Bone marrow (tissue), 2 donors: ENCODE data around the gene PTPRN2.
"Not testable (repeated sequence)": the region's sequence is repeated elsewhere in the genome, so short reads cannot be mapped to it uniquely, and the experiment has no call there.

Experiments used
- DNase-seq, 2 donors: peaks; one replicate each; lab custom pipeline; 2025; lab: John Stamatoyannopoulos, UW

Gene PTPRN2

DNA sequence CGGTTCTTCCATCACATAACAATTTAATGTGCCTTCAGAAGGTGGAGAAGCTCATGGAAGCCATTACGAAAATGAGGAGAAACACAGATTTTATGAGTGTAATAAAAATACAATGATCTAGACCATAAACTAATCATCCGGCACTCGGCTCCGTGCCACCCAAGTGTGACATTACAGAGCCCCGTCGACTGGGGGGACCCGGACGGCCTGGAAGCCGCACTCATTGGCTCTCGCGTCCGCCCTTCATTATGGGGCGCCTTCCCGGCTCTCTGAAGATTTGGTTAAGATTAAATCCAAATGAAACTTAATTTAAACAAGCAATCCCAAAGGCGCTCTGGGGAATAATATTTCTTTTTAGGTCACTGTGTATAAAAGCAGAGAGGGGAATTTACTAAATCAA, 1008.2 kb downstream of the PTPRN2 start:
- no peak for DNase-seq

GRCh38 chr7:157577796-157578339, 1009.8 kb downstream of the PTPRN2 start:
- no peak for DNase-seq

- no peak for DNase-seq
These were observed 1010.6 kb downstream of the PTPRN2 start for GRCh38 chr7:157577061-157577460.

DNA sequence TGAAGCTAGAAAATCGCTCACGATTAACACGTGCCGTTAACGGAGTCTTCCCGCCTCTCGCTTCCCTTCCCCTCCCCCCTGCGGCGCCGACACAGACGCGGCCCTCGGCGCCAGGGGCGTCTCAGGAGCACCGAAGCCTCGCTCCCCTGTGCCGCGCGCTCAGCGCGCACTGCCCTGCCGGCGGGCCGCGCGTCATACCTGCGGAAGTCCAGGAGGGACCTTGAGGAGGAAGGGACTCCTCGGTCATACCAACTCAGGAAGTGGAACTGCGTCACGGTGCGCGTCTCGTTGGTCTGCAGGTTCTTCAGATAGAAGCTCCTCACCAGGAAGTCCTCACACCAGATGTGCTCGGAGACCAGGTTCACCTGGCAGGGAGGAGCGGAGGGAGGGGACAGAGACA, 1011.2 kb downstream of the PTPRN2 start:
- no peak for DNase-seq

GRCh38 chr7:157575777-157576176, 1011.8 kb downstream of the PTPRN2 start:
- DNase-seq, result no peak

GRCh38 chr7:157574914-157575586, 1012.6 kb downstream of the PTPRN2 start:
- no peak for DNase-seq

DNA sequence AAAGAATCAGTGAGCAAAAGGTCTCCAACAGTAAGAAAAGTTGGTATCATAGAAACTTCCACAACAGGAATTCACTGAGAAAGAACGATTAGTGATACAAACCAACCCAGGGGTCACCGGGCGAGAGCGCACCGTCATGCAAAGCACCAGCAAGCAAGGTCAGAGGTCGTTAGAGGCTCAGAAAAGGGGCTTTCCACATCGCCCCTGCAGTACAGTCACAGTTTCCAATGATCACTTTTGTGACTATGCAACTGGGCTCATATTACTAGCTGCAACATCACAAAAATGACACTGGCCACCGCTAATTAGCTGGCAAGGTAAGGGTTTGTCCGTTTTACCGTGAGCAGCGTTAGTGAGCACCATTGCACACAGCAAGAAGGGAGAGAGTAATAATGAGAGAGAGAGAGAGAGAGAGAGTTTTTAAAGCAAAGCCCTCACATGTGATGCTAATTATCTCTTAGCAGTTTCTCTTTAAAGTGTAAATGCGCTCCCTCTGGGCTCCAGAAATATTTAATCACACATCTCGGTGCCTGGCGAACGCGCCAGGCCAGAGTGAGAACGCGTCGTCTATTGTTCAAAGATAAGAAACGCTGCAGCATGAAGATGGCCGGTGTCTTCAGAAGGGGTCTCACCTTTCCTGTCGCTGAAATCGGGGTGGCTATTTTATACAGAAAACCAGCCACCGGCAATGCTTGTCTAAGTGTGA, 1013.4 kb downstream of the PTPRN2 start:
- DNase-seq, result no peak

- no peak for DNase-seq
These were observed 1014.4 kb downstream of the PTPRN2 start for GRCh38 chr7:157573244-157573643.

GRCh38 chr7:157572622-157573021, 1015.0 kb downstream of the PTPRN2 start:
- no peak for DNase-seq

DNA sequence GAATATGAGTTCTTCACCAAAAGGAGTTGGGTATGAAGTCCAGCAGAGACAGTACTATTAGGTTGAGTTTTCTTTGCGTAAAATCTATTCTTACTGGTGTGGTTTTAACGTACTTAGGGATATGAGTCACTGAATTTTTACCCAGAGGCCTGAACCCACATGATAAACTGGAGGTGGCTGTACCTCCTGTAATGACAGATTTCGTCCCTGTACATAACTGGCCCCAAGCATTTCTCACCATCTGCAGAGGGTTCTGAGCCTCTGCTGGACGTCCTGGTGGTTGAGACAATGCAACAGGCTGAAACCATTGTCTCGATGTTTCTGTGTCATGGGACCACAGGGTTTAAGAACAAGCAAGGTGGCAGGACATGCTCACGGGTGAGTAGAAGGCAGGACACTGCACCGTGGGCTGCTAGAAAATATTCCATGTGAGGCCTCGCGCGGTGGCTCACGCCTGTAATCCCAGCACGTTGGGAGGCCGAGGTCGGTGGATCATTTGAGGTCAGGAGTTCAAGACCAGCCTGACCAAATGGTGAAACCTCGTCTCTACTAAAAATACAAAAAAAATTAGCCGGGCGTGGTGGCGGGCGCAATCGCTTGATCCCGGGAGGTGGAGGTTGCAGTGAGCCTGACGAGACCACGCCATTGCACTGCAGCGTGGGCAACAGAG, 1017.0 kb downstream of the PTPRN2 start:
- no peak for DNase-seq

- DNase-seq, result no peak
These were observed 1017.7 kb downstream of the PTPRN2 start for GRCh38 chr7:157569967-157570366.

DNA sequence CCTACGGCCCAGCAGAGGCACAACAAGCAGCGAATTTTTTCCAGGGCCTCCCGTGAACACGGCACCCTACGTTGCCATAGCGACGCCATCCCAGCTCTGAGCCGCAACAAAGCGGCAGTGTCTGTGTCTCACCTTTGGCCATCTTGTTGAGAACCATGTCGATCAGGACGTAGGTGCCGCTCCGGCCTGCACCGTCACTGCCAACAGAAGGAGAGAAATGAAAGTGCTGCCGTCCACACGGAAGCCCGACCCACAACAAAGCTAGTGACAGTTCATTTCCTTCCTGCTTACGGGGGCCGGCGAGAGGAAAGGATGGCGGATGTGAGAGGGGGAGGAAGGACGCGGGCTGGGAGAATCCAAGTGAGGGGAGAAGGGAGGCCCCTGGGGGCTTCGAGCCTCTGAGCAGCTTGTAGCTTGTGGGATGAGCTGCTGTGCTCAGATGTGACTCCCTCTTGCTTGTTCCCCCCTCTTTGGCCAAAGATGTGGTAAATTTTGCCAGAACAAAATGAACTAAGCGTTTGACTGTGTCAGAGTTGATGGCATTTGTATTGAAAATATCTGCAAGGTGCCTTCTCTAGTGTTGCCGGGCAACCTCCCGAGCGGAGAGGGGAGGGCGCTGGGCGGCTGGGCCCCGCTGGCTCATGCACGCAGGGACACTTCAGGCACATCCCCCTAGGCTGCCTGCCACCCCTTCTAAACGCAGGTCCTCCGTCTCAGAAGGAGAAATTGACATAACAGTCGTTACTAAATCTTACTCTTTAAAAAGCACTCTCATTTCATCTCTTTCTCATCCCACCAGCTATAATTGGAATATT, 1018.6 kb downstream of the PTPRN2 start:
- peak in 1 of 2 donors; percentile 13 for DNase-seq

- no peak for DNase-seq
These were observed 1019.4 kb downstream of the PTPRN2 start for GRCh38 chr7:157568106-157568769.

DNA sequence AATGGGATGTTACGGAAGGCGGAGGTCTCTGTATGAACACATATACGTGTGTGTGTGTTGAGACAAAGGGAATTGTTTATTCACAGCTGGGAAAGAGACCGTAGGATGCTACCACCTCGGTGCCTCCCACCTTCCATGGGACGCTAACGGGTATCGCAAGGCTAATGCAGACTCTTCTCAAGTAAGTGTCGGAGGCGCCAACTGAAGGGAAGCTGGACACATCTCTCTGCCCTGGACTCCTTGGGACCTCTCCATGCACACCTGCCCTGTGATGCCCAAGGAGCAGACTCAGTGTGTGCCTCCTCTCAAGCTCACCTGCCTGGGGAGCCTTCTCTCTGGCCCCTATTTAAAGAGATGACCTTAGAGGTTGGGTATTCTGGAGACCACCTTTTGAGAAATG, 1020.0 kb downstream of the PTPRN2 start:
- DNase-seq, result no peak

DNA sequence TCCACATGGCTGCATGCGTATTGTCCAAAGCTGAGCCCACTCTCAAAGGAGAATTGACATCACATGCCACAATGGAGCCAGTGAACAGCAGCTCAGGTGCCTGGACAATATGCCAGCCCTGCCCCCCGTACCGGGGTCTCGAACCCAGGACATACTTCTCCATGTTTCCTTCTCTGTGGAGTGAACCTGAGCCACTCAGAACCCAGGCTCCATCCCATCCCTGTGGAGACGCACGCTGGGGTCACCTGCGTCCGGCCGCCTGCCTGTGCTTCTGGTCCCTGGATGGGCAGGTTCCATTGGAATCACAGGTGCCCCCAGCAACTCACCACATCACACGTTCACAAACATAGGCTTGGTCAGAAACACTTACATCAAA, 1021.0 kb downstream of the PTPRN2 start:
- DNase-seq, result no peak

DNA sequence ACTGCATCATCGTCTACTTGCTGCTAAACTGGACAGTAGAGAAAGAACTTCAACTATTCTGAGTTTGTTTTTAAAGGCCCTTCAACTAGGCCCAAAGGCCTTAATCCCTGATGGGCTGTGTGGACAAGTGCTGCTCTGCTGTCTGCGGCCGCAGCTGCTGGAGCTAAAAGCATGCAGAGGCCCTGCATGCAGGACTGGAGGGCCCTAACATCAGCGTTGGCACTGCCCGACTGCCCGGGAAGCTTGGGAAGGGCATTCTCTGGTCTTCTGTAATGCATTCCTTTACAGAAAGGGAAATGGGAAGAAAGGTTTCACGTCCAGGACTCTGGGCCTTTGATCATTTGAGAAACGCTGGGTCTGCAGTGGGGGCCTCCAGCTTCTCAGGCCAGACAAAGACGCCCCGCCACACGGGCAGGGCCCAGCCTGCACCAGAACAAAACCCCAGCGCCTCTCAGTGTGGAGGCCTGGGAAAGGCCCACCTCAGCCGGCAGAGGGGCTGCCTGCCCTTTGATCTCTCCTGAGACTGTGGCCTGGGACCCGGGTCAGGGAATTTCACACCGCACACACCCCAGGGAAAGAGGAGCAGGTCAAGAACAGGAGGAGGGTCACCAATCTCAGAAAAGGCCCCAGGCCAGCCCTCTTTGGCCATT, 1021.5 kb downstream of the PTPRN2 start:
- no peak for DNase-seq

GRCh38 chr7:157565201-157565626, 1022.4 kb downstream of the PTPRN2 start:
- no peak for DNase-seq

- DNase-seq, result no peak
These were observed 1023.0 kb downstream of the PTPRN2 start for GRCh38 chr7:157564517-157565177.

- not testable (repeated sequence) for DNase-seq
These were observed 1024.0 kb downstream of the PTPRN2 start for GRCh38 chr7:157563467-157564135.
